ENCODE data around the gene KXD1.

The KXD1 gene

GRCh38 chr19:18618236-18618635 is 60.6 kb downstream of the KXD1 start:
- DNase-seq: no peak
